HCT116 (cell line): ENCODE data around the gene TIMM44. TPM values are rescaled to one million over a fixed set of nuclear protein-coding genes. Genes with fewer than 3 reads are reported as not detected.

Experiments used
- ATAC-seq: fragments of 200-7000 bp; cut with Tn5 transposase; 2 replicates; pipeline ENCODE4 v1.9.1; 2020; ENCODE audit warnings: mild to moderate bottlenecking, moderate library complexity
- Bru-seq: library from RNA; stranded (reverse); fragments of 400-500 nt; gene quantifications from one replicate; lab custom pipeline; 2021; lab: Mats Ljungman, UMichigan
- BruChase-seq, 2 experiments: library from RNA; stranded (reverse); fragments of 400-500 nt; gene quantifications; one replicate each; lab custom pipeline; 2021; lab: Mats Ljungman, UMichigan
- BruUV-seq: library from RNA; stranded (reverse); fragments of 400-500 nt; replicated peaks from 2 replicates; lab custom pipeline; 2021; lab: Mats Ljungman, UMichigan
- CTCF ChIA-PET: fragments of 300-600 bp; sonication (Branson Sonifier 250); formaldehyde crosslinking; loops from one replicate; lab custom pipeline; 2021; ENCODE audit warnings: antibody characterized with exemption; lab: Charles Lee
- POLR2A ChIA-PET: fragments of 300-600, 350-600 bp; sonication (Branson Sonifier 250); formaldehyde crosslinking; loops from one replicate; lab custom pipeline; 2021; ENCODE audit warnings: antibody characterized with exemption; lab: Charles Lee
- RAD21 ChIA-PET, 2 experiments: fragments of 300-600 bp; sonication (Branson Sonifier 250); formaldehyde crosslinking; loops; one replicate each; lab custom pipeline; 2023; ENCODE audit warnings: low total read pairs in 2 of 2; ENCODE audit not compliant: uncharacterized antibody in 2 of 2, unreplicated experiment in 2 of 2, low non-redundant PET in 1 of 2; lab: Charles Lee
- DNase-seq: peaks from one replicate; pipeline ENCODE4 v3.0.0-alpha.2; 2010; ENCODE audit warnings: low read depth, low spot score
- H2AFZ ChIP-seq: fragments of 200-600 bp; shearing (Covaris generic), sonication (generic); 2 replicates; pipeline ENCODE4 v1.6.1; 2017; ENCODE audit warnings: low read depth, mixed run types, mixed read lengths, antibody characterized with exemption, low read length; ENCODE audit not compliant: poor library complexity, severe bottlenecking
- H3K27ac ChIP-seq: 2 replicates; pipeline ENCODE4 v1.5.1; 2012; ENCODE audit warnings: low read depth, low read length
- H3K27me3 ChIP-seq: fragments of 200-600 bp; sonication (generic); 2 replicates; pipeline ENCODE4 v1.6.1; 2016; ENCODE audit warnings: mixed run types, low read length, mixed read lengths; ENCODE audit not compliant: insufficient read depth
- H3K36me3 ChIP-seq, 2 experiments: fragments of 200-500 bp in 1 of 2; fragments of 200-600 bp in 1 of 2; sonication (Bioruptor generic) in 1 of 2; sonication (generic) in 1 of 2; 2 replicates each; pipeline versions ENCODE4 v1.5.1 to v1.6.1; 2014 to 2016; ENCODE audit warnings: low read length in 2 of 2, inconsistent platforms in 1 of 2, mixed read lengths in 1 of 2, mixed run types in 1 of 2; ENCODE audit not compliant: insufficient read depth in 2 of 2, control insufficient read depth in 1 of 2
- H3K4me1 ChIP-seq, 2 experiments: fragments of 200-600 bp in 1 of 2; sonication (generic) in 1 of 2; 2 replicates each; pipeline versions ENCODE4 v1.5.1 to v1.6.1; 2012 to 2017; ENCODE audit warnings: low read length in 2 of 2, inconsistent platforms in 1 of 2, mild to moderate bottlenecking in 1 of 2, mixed read lengths in 1 of 2, mixed run types in 1 of 2, moderate library complexity in 1 of 2; ENCODE audit not compliant: insufficient read depth in 2 of 2, control insufficient read depth in 1 of 2
- H3K4me2 ChIP-seq: fragments of 200-600 bp; sonication (generic); 2 replicates; pipeline ENCODE4 v1.6.1; 2017; ENCODE audit warnings: mixed run types, low read length, mixed read lengths
- H3K4me3 ChIP-seq, 2 experiments: fragments of 200-600 bp in 1 of 2; sonication (generic) in 1 of 2; replicated peaks in 1 of 2; 2 replicates each; pipeline ENCODE4 v1.5.1; 2011 to 2016; ENCODE audit warnings: low read length in 2 of 2, control low read depth in 1 of 2, low read depth in 1 of 2, mild to moderate bottlenecking in 1 of 2, mixed read lengths in 1 of 2, mixed run types in 1 of 2
- H3K79me2 ChIP-seq: fragments of 200-600 bp; sonication (generic); 2 replicates; pipeline ENCODE4 v1.6.1; 2017; ENCODE audit warnings: mild to moderate bottlenecking, mixed run types, low read length, moderate library complexity, mixed read lengths; ENCODE audit not compliant: insufficient read depth
- H3K9ac ChIP-seq: fragments of 200-600 bp; sonication (generic); 2 replicates; pipeline ENCODE4 v1.6.1; 2016; ENCODE audit warnings: low read length, mixed read lengths
- H3K9me2 ChIP-seq: fragments of 200-600 bp; sonication (generic), shearing (Covaris generic); 2 replicates; pipeline ENCODE4 v1.6.1; 2017; ENCODE audit warnings: mixed run types, mild to moderate bottlenecking, moderate library complexity; ENCODE audit not compliant: insufficient read depth
- H3K9me3 ChIP-seq, 2 experiments: fragments of 200-500 bp in 1 of 2; fragments of 200-600 bp in 1 of 2; sonication (Bioruptor generic) in 1 of 2; sonication (generic) in 1 of 2; 2 replicates each; pipeline ENCODE4 v1.6.1; 2014 to 2017; ENCODE audit warnings: low read length in 2 of 2, mixed read lengths in 2 of 2, inconsistent platforms in 1 of 2, low read depth in 1 of 2, mild to moderate bottlenecking in 1 of 2, mixed run types in 1 of 2, moderate library complexity in 1 of 2; ENCODE audit not compliant: control insufficient read depth in 1 of 2, insufficient read depth in 1 of 2
- H4K20me1 ChIP-seq: fragments of 200-600 bp; sonication (generic), shearing (Covaris generic); 2 replicates; pipeline ENCODE4 v1.6.1; 2017; ENCODE audit warnings: mixed run types, mild to moderate bottlenecking, moderate library complexity; ENCODE audit not compliant: insufficient read depth
- CEBPB ChIP-seq: IDR thresholded peaks from 2 replicates; pipeline ENCODE4 v1.6.1; 2012; ENCODE audit warnings: low read depth
- EGR1 ChIP-seq: IDR thresholded peaks from 2 replicates; pipeline ENCODE4 v1.6.1; 2012; ENCODE audit warnings: low read depth
- ELF1 ChIP-seq: IDR thresholded peaks from 2 replicates; pipeline ENCODE4 v1.6.1; 2012; ENCODE audit warnings: low read depth, borderline replicate concordance
- EZH2 ChIP-seq: fragments of 200-600 bp; sonication (generic); IDR thresholded peaks from 2 replicates; pipeline ENCODE4 v1.6.1; 2017; ENCODE audit warnings: antibody characterized with exemption, mixed run types
- EZH2phosphoT487 ChIP-seq: fragments of 200-600 bp; IDR thresholded peaks from 2 replicates; pipeline ENCODE4 v1.6.1; 2018; ENCODE audit warnings: antibody characterized with exemption, borderline replicate concordance
- FOSL1 ChIP-seq: IDR thresholded peaks from 2 replicates; pipeline ENCODE4 v1.6.1; 2012; ENCODE audit warnings: low read depth
- JUND ChIP-seq: IDR thresholded peaks from 2 replicates; pipeline ENCODE4 v1.6.1; 2012
- MAX ChIP-seq: IDR thresholded peaks from 2 replicates; pipeline ENCODE4 v1.6.1; 2012
- POLR2A ChIP-seq: IDR thresholded peaks from 2 replicates; pipeline ENCODE4 v1.7.0; 2011; ENCODE audit warnings: borderline replicate concordance; ENCODE audit not compliant: insufficient read depth, insufficient read length; ENCODE audit errors: extremely low read depth
- POLR2AphosphoS5 ChIP-seq: IDR thresholded peaks from 2 replicates; pipeline ENCODE4 v1.6.1; 2011; ENCODE audit warnings: mild to moderate bottlenecking, low read depth, low read length, moderate library complexity
- RAD21 ChIP-seq: IDR thresholded peaks from 2 replicates; pipeline ENCODE4 v1.6.1; 2012; ENCODE audit warnings: low read depth, mild to moderate bottlenecking
- SIN3A ChIP-seq: IDR thresholded peaks from 2 replicates; pipeline ENCODE4 v1.6.1; 2012; ENCODE audit warnings: low read depth
- SP1 ChIP-seq: IDR thresholded peaks from 2 replicates; pipeline ENCODE4 v1.6.1; 2012; ENCODE audit warnings: low read depth
- TCF7L2 ChIP-seq: IDR thresholded peaks from 2 replicates; pipeline ENCODE4 v1.7.0; 2011; ENCODE audit warnings: borderline replicate concordance, inconsistent platforms; ENCODE audit not compliant: insufficient read depth, insufficient read length; ENCODE audit errors: extremely low read depth
- YY1 ChIP-seq: IDR thresholded peaks from 2 replicates; pipeline ENCODE4 v1.6.1; 2011; ENCODE audit warnings: low read length, low read depth, moderate library complexity, mild to moderate bottlenecking; ENCODE audit not compliant: insufficient replicate concordance; ENCODE audit errors: extremely low read depth
- ZBTB33 ChIP-seq: IDR thresholded peaks from 2 replicates; pipeline ENCODE4 v1.6.1; 2011; ENCODE audit warnings: mild to moderate bottlenecking, low read length, moderate library complexity; ENCODE audit not compliant: insufficient replicate concordance; ENCODE audit errors: extremely low read depth
- ZFX ChIP-seq: fragments of 450-650 bp; IDR thresholded peaks from 2 replicates; pipeline ENCODE4 v1.6.1; 2017
- ZNF274 ChIP-seq: fragments of 200-500 bp; sonication (Bioruptor generic); IDR thresholded peaks from 2 replicates; pipeline ENCODE4 v1.6.1; 2014; ENCODE audit warnings: mild to moderate bottlenecking, low read depth, low read length, inconsistent platforms
- intact Hi-C: fragments of 100-400 bp; cut with micrococcal nuclease; formaldehyde crosslinking; loops from 2 replicates; pipeline ENCODE4 v1.10.0; 2022
- long read RNA-seq: library from polyadenylated mRNA; unstranded; transcript quantifications from one replicate; pipeline ENCODE4 v2.0.0, GENCODE V29; 2021; ENCODE audit not compliant: unreplicated experiment
- polyA plus RNA-seq: library from polyadenylated mRNA; unstranded; fragments of >200 nt; gene quantifications from 2 replicates; pipeline ENCODE4 v1.2.1, GENCODE V29; 2012; ENCODE audit warnings: missing spikeins
- total RNA-seq: library from RNA; stranded (reverse); gene quantifications from one replicate; pipeline ENCODE4 v1.2.1, GENCODE V29; 2021; ENCODE audit not compliant: unreplicated experiment
- TF ChIP-seq, protein P1 (sequence below): IDR thresholded peaks from 2 replicates; pipeline ENCODE4 v1.6.1; 2012; ENCODE audit warnings: low read depth

Gene TIMM44
- 136 TPM for total RNA-seq
- 75.6 and 76.4 TPM in 2 replicates for polyA plus RNA-seq
- percentile 83 among the genes with signal in this experiment for Bru-seq, nascent RNA
- percentile 91 among the genes with signal in this experiment for BruChase-seq, experiment 1, labeled RNA remaining after a 6-hour chase
- BruChase-seq, experiment 2, labeled RNA remaining after a 2-hour chase = percentile 89 among the genes with signal in this experiment
- long read RNA-seq, transcript TIMM44-210 (1 exons, 2,227 nt) = minor isoform, 10 of 164 reads
- long read RNA-seq, transcript TIMM44-211 (3 exons, 556 nt) = minor isoform, 8 of 164 reads
- long read RNA-seq, transcript TIMM44-201 (13 exons, 2,075 nt) = major isoform, 85 of 164 reads
- long read RNA-seq, partial matches to known transcripts = 33 of 164 reads
- long read RNA-seq, other reads (novel, unspliced or antisense) = 22 of 164 reads

GRCh38 chr19:7943444-7944176, at the start of gene TIMM44:
TIMM44 (minus strand) TSS chr19:7943666; CDS start chr19:7943651, 15 bp downstream.
- Histone ChIP-seq H3K4me3 (peak within 1 kb of the TSS; percentile 96 to 99), H3K9ac (peak within 1 kb of the TSS; percentile 96), H3K4me1 (peaks cover 13 to 25% of the 10 kb centered on the region in 2 experiments), H4K20me1 (no peaks in the 10 kb centered on the region), H3K9me2 (no peaks in the 10 kb centered on the region), H3K4me2 (peak within 1 kb of the TSS; percentile 92), H3K9me3 (no peaks in the 10 kb centered on the region), H2AFZ (no peak within 1 kb of the TSS), H3K36me3 (peaks cover 10 to 15% of the 10 kb centered on the region in 2 experiments; a peak in 3 of 4 replicates), H3K27me3 (no peaks in the 10 kb centered on the region), H3K27ac (peak within 1 kb of the TSS; percentile 77), H3K79me2 (peaks cover 44% of the 10 kb centered on the region)
- ChIA-PET RAD21 (interaction anchor here (0.6 to 1.6 kb wide), 3 partner anchors 23 to 308 kb away, joined by 3 to 5 read pairs (median 4); partner anchors contain the start of gene SNAPC2 (in 1 of the 2)), POLR2A (interaction anchor here (0.6 to 2.5 kb wide), 25 partner anchors 9 to 375 kb away, joined by 3 to 23 read pairs (median 4); partner anchors contain the start of genes ELAVL1 and SNAPC2), CTCF (interaction anchor here (0.6 to 2.4 kb wide), 23 partner anchors 8 to 392 kb away, joined by 3 to 30 read pairs (median 4); partner anchors contain the start of genes MAP2K7 and SNAPC2)
- peak; percentile 99 for DNase-seq
- intact Hi-C loops = loop anchor here (1.0 to 5.0 kb wide), 2 partner anchors 214 to 310 kb away; no protein-coding TSS in a partner anchor
- no TSS peak for BruUV-seq
- ATAC-seq = peak; percentile 98
- no peak for TF ChIP-seq RAD21
- no peak for TF ChIP-seq ELF1
- peak; percentile 58; the same call in 1 of the 2 replicates for TF ChIP-seq ZFX
- peak; percentile 28 for TF ChIP-seq TCF7L2
- no peak for TF ChIP-seq EZH2
- TF ChIP-seq YY1 = peak; percentile 96
- no peak for TF ChIP-seq ZBTB33
- TF ChIP-seq ZNF274 = no peak
- peak; percentile 95 for TF ChIP-seq MAX
- no peak for TF ChIP-seq FOSL1
- peak; percentile 55 for TF ChIP-seq SIN3A
- peak; percentile 92 for TF ChIP-seq SP1
- TF ChIP-seq, protein P1, sequence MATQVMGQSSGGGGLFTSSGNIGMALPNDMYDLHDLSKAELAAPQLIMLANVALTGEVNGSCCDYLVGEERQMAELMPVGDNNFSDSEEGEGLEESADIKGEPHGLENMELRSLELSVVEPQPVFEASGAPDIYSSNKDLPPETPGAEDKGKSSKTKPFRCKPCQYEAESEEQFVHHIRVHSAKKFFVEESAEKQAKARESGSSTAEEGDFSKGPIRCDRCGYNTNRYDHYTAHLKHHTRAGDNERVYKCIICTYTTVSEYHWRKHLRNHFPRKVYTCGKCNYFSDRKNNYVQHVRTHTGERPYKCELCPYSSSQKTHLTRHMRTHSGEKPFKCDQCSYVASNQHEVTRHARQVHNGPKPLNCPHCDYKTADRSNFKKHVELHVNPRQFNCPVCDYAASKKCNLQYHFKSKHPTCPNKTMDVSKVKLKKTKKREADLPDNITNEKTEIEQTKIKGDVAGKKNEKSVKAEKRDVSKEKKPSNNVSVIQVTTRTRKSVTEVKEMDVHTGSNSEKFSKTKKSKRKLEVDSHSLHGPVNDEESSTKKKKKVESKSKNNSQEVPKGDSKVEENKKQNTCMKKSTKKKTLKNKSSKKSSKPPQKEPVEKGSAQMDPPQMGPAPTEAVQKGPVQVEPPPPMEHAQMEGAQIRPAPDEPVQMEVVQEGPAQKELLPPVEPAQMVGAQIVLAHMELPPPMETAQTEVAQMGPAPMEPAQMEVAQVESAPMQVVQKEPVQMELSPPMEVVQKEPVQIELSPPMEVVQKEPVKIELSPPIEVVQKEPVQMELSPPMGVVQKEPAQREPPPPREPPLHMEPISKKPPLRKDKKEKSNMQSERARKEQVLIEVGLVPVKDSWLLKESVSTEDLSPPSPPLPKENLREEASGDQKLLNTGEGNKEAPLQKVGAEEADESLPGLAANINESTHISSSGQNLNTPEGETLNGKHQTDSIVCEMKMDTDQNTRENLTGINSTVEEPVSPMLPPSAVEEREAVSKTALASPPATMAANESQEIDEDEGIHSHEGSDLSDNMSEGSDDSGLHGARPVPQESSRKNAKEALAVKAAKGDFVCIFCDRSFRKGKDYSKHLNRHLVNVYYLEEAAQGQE = no peak
- TF ChIP-seq CEBPB = peak; percentile 94
- peak; percentile 95 for TF ChIP-seq POLR2A
- no peak for TF ChIP-seq JUND
- TF ChIP-seq POLR2AphosphoS5 = peak; percentile 96
- peak; percentile 29; the same call in 1 of the 2 replicates for TF ChIP-seq EGR1
- no peak for TF ChIP-seq EZH2phosphoT487
